ENCODE measurements around the gene TNFAIP2.

TNFAIP2 gene

GRCh38 chr14:103122947-103123633 is at the start of gene TNFAIP2:
TNFAIP2 (plus strand) TSS chr14:103123461; CDS start chr14:103126458, 2,997 bp downstream.
- no peak for DNase-seq (ENCODE audit: low spot score)

GRCh38 chr14:103073876-103074728 is 49.2 kb upstream of the TNFAIP2 start:
- DNase-seq (ENCODE audit: low spot score) = no peak

- DNase-seq (ENCODE audit: low spot score) = peak; percentile 34
These were observed 48.4 kb upstream of the TNFAIP2 start for GRCh38 chr14:103074729-103075367.

- DNase-seq (ENCODE audit: low spot score) = peak; percentile 86
These were observed 44.9 kb upstream of the TNFAIP2 start for GRCh38 chr14:103078420-103078749.

- no peak for DNase-seq (ENCODE audit: low spot score)
These were observed 44.2 kb upstream of the TNFAIP2 start for GRCh38 chr14:103078860-103079587.

GRCh38 chr14:103081951-103082350 is 41.3 kb upstream of the TNFAIP2 start:
- no peak for DNase-seq (ENCODE audit: low spot score)

- DNase-seq (ENCODE audit: low spot score) = peak; percentile 80
These were observed 39.0 kb upstream of the TNFAIP2 start, which contains the start of gene LBHD2 for GRCh38 chr14:103084021-103084919. LBHD2 (plus strand) TSS chr14:103084210; CDS start chr14:103086013, 1,803 bp downstream.

- DNase-seq (ENCODE audit: low spot score) = no peak
These were observed 37.9 kb upstream of the TNFAIP2 start for GRCh38 chr14:103085106-103086091.

- no peak for DNase-seq (ENCODE audit: low spot score)
These were observed 36.4 kb upstream of the TNFAIP2 start for GRCh38 chr14:103086771-103087342.

- no peak for DNase-seq (ENCODE audit: low spot score)
These were observed 35.9 kb upstream of the TNFAIP2 start for GRCh38 chr14:103087343-103087835.

GRCh38 chr14:103088921-103089320 is 34.3 kb upstream of the TNFAIP2 start:
- DNase-seq (ENCODE audit: low spot score) = no peak

GRCh38 chr14:103089386-103090335 is 33.6 kb upstream of the TNFAIP2 start:
- no peak for DNase-seq (ENCODE audit: low spot score)

- no peak for DNase-seq (ENCODE audit: low spot score)
These were observed 32.7 kb upstream of the TNFAIP2 start for GRCh38 chr14:103090481-103091020.

- peak; percentile 91 for DNase-seq (ENCODE audit: low spot score)
These were observed 32.0 kb upstream of the TNFAIP2 start for GRCh38 chr14:103091041-103091882.

GRCh38 chr14:103091883-103092222 is 31.4 kb upstream of the TNFAIP2 start:
- DNase-seq (ENCODE audit: low spot score) = no peak

GRCh38 chr14:103093856-103094405 is 29.3 kb upstream of the TNFAIP2 start:
- no peak for DNase-seq (ENCODE audit: low spot score)

Data from D341Med (cell line).